Right forelimb (tissue), 1 donor: ENCODE measurements around the gene TPO.

ENCODE experiments used
- DNase-seq: peaks from one replicate; pipeline ENCODE4 v3.0.0-alpha.2; 2018

TPO gene

DNA sequence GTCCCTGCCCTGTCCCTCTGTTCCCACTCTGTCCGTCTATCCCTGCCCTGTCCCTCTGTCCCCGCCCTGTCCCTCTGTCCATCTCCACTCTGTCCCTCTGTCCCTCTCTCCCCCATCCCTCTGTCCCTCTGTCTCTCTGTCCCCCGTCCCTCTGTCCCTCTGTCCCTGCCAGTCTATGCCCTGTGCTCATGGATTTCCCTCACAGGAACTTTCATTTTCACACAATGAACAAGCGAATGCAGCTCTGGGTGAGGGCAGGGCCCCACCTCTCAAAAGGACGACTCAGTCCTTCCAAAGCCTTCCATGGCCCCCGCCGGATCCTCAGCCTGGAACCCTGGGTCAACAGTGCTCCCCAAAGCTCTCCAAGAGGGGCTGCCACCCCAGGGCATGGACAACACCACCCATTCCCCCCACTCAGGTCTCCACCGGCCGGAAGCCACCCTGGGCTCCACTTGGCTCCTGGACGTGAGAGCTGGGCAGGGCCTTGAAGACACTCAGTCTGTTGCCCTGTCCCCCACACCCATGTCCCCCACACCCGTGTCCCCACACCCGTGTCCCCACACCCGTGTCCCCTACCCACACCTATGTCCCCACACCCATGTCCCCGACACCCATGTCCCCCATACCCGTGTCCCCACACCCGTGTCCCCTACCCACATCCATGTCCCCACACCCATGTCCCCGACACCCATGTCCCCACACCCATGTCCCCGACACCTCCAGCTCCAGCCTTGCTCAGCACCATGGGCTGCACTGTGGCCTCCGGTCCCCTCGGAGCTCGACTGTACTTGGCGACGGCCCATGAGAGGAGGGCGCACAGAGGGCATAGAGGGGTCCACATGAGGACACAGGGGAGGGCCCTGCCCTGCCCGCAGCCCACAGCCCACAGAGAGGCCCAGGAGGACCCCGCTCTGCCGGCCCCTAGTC is 175.1 kb downstream of the TPO start:
- DNase-seq: peak; percentile 48

DNA sequence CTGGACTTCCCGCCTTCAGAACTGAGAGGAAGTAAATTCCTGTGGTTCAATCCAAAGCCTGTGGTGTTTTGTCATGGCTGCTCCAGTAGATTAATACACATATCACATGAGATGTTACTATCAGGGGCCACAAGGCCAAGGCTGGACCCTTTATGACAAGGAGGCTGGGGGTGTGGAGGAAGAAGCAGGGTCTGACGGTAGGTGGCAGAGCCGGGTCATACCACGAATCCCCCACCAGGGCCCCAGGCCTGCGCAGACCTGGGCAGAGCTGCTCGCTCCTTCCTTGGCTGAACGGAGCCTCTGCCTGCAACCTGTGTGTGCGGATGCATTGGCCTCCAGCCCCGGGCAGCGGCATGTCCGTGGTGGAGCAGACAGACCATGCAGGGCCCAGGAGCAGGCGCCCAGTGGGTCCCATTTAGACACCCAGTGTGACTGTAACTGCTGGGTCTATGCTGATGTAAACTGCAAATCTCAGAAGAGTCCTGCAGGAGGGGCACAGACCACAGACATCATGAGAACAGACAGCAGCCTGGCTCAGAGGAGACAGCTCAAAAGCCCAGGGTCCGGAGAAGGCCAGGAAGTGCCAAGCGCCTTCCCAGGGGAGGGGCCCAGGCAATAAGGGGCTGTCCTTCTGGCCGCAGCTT is 175.8 kb downstream of the TPO start:
- peak; percentile 53 for DNase-seq

GRCh38 chr2:1590596-1591460 is 177.6 kb downstream of the TPO start:
- peak; percentile 47 for DNase-seq

- DNase-seq: no peak
Observed at GRCh38 chr2:1591461-1591770, 178.2 kb downstream of the TPO start.
